GM12864 (cell line): ENCODE results near the gene ARFGEF3.
"Not testable (repeated sequence)": the region's sequence is repeated elsewhere in the genome, so short reads cannot be mapped to it uniquely, and the experiment has no call there.

Experiments used
- DNase-seq: peaks from one replicate; pipeline ENCODE4 v3.0.0-alpha.2; 2011; ENCODE audit warnings: low read depth
- H3K4me3 ChIP-seq: 2 replicates; pipeline ENCODE4 v1.5.1; 2011; ENCODE audit warnings: mild to moderate bottlenecking, low read depth, low read length, control low read depth
- CTCF ChIP-seq: IDR thresholded peaks from 2 replicates; pipeline ENCODE4 v1.5.1; 2011; ENCODE audit warnings: low read depth, mild to moderate bottlenecking, moderate library complexity, low read length, control low read depth, inconsistent platforms; ENCODE audit errors: missing control alignments

The ARFGEF3 gene

DNA sequence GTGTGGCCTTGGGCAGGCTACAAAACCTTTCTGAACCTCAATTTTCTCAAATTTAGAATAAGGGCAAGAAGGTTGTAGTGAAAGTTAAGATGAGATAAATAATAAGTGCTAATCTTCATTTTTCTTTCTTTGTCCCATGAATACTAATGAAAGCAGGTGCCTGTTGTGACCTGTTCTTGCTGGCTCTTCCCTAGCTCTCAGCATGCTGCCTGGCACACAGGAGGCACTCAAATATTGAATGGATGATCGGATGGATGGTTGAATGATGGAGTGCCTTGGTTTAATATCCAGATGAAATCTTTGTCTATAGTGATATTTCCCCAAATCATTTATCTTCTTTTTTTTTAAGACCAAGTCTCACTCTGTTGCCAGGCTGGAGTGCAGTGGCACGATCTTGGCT is 41.6 kb downstream of the ARFGEF3 start:
- no peak for DNase-seq
- no peak overlapping the region for H3K4me3 ChIP-seq
- no peak for TF ChIP-seq CTCF

DNA sequence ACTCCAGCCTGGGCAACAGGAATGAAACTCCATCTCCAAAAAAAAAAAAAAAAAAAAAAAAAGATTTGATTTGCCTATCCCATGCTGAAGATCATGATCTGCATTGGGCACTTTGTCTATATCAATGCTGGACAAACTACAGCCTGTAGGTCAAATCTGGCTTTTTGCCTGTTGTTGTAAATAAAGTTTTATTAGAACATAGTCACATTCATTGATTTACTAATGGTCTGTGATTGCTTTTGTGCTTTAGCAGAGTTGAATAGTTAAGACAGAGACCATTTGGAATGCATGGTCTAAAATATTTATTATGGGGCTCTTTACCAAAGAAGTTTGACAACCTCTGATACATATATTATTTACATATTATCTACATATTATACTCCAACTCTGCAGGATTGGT is 42.6 kb downstream of the ARFGEF3 start:
- no peak for DNase-seq
- no peak overlapping the region for H3K4me3 ChIP-seq
- TF ChIP-seq CTCF = no peak

DNA sequence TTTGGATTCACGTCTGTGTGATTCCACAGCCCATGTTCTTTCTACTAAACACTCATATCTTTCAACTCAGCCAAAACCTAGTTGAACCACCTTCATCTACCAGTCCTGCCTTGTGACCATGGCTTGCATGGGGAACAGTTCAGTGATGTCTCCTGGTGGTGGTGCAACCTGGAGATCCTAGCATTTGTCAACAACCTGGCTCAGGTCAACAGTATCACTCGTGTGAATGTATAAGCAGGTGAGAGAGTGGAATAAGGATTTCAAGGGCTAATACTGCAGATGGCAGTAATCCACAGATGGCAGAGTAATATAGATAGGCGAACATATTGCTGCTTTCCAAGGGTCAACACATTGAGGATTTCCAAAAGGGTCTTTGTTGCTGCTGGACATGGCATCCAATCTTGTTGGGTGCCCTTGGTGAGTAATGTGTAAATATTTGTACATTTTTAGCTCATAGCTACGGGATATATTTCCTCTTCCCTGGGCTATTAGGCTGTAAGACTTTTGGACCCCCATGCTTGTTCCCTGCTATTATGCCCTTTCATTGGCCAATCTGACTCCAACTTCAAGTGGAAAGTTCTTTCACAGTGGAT is 43.1 kb downstream of the ARFGEF3 start:
- DNase-seq = no peak
- no peak for TF ChIP-seq CTCF
- H3K4me3 ChIP-seq = no peak overlapping the region

GRCh38 chr6:138205437-138206094 is 43.8 kb downstream of the ARFGEF3 start:
- DNase-seq = no peak
- no peak for TF ChIP-seq CTCF
- H3K4me3 ChIP-seq = no peak overlapping the region

- DNase-seq = no peak
- no peak overlapping the region for H3K4me3 ChIP-seq
- TF ChIP-seq CTCF = no peak
Measured at GRCh38 chr6:138206862-138207261, 45.1 kb downstream of the ARFGEF3 start.

GRCh38 chr6:138211048-138211581 is 49.4 kb downstream of the ARFGEF3 start:
- no peak for DNase-seq
- no peak overlapping the region for H3K4me3 ChIP-seq
- no peak for TF ChIP-seq CTCF

- no peak for DNase-seq
- no peak for TF ChIP-seq CTCF
- no peak overlapping the region for H3K4me3 ChIP-seq
Measured at GRCh38 chr6:138211601-138212000, 49.9 kb downstream of the ARFGEF3 start.

DNA sequence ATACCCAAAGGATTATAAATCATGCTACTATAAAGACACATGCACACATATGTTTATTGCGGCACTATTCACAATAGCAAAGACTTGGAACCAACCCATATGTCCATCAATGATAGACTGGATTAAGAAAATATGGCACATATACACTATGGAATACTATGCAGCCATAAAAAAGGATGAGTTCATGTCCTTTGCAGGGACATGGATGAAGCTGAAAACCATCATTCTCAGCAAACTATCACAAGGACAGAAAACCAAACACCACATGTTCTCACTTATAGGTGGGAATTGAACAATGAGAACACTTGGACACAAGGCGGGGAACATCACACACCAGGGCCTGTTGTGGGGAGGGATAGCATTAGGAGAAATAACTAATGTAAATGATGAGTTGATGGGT is 50.8 kb downstream of the ARFGEF3 start:
- not testable (repeated sequence) for H3K4me3 ChIP-seq, DNase-seq
